T-helper 17 cell (primary cell): Measurements from ENCODE around the gene RNASEH2A. TPM values are rescaled to one million over a fixed set of nuclear protein-coding genes. Genes with fewer than 3 reads are reported as not detected.
"Not testable (repeated sequence)": the region's sequence is repeated elsewhere in the genome, so short reads cannot be mapped to it uniquely, and the experiment has no call there.

Experiments
- ATAC-seq: fragments of 150-1000 bp; cut with Tn5 transposase; 2 replicates; pipeline ENCODE4 v1.10.0; 2021; ENCODE audit warnings: mild to moderate bottlenecking, moderate library complexity
- DNase-seq, 3 donors: peaks; one replicate each; pipeline versions ENCODE4 v3.0.0 to v3.0.0-alpha.2; 2020 to 2021
- H3K9me3 ChIP-seq: one replicate; pipeline ENCODE4 v1.7.0; 2013; ENCODE audit warnings: low read length, mild to moderate bottlenecking; ENCODE audit not compliant: control insufficient read depth, poor library complexity, severe bottlenecking
- H3K27ac Mint-ChIP-seq: one replicate; pipeline ENCODE4 v1.8.0; 2022; ENCODE audit warnings: mild to moderate bottlenecking, moderate library complexity, mixed read lengths
- H3K27me3 Mint-ChIP-seq: one replicate; pipeline ENCODE4 v1.8.0; 2022; ENCODE audit warnings: mixed read lengths
- H3K36me3 Mint-ChIP-seq: one replicate; pipeline ENCODE4 v1.8.0; 2022; ENCODE audit warnings: low read depth, mixed read lengths
- H3K4me1 Mint-ChIP-seq: one replicate; pipeline ENCODE4 v1.8.0; 2022; ENCODE audit warnings: mild to moderate bottlenecking, mixed read lengths
- H3K4me3 Mint-ChIP-seq: one replicate; pipeline ENCODE4 v1.8.0; 2022; ENCODE audit warnings: mild to moderate bottlenecking, moderate library complexity, mixed read lengths
- total RNA-seq, 4 donors: library from RNA in 2 of 4; stranded (reverse) in 2 of 4; gene quantifications; one replicate each; pipeline ENCODE4 v1.2.3 and lab custom pipeline; 2022 to 2026

The RNASEH2A gene
- total RNA-seq, 2 donors from 2014 or later: 3.1 to 5.7 TPM

DNA sequence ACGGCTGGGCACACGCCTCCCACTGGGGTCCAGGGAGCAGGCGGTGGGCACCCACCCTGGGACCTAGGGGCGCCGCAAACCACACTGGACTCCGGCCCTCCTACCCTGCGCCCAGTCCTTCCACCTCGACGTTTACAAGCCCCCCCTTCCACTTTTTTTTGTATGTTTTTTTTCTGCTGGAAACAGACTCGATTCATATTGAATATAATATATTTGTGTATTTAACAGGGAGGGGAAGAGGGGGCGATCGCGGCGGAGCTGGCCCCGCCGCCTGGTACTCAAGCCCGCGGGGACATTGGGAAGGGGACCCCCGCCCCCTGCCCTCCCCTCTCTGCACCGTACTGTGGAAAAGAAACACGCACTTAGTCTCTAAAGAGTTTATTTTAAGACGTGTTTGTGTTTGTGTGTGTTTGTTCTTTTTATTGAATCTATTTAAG, 13.5 kb upstream of the RNASEH2A start:
- H3K27ac Mint-ChIP-seq: peak overlapping the region; percentile 99
- H3K9me3 ChIP-seq: no peaks in the 10 kb centered on the region
- H3K4me1 Mint-ChIP-seq: peaks cover 42% of the 10 kb centered on the region
- no peak for ATAC-seq
- peaks cover 5% of the 10 kb centered on the region for H3K36me3 Mint-ChIP-seq
- H3K27me3 Mint-ChIP-seq: no peaks in the 10 kb centered on the region
- peak in 1 of 3 donors; percentile 31 for DNase-seq
- H3K4me3 Mint-ChIP-seq: peak overlapping the region; percentile 98

DNA sequence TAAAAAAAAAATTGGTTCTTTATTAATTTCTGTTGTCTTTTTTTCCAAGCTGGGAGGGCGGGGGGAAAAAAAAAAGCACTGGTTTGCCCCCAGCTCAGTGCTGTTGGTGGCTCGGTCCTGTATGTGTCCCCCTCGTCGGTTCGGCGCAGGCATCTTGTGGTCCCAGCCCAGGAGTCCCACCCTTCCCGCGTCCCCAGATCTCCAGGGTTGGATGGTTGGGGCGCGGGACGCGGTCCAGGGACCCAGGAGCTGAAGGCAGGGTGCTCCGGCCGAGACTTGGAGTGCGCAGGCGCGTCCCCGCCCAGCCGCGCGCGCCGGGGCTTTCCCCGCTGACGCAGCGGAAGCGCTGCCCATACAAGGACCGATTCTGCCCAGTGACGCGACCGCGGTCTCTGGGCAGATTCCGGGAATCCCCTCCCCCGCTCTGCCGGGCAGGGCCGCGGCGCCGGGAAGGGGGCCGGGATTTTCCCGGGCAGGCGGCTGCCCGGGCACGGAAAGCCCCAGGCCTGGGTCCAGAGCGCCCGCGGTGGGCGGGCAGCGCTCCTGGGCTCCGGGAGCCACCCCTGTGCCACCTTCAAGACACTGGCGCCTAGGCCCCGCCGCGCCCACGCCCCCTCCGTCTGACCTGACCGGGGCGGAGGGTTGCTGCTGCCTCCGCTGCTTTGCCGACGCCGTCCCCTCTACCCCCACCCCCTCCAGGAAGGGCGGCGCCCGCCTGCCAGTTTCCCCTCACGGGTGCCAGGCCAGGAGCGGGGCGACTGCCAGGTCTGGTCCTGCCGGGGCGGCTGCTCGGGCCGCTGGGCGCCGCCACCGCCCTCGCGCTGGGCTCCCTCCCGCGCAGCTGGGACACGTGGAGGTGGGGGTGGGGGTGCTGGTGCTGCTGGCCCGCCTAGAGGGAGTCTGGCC, 12.8 kb upstream of the RNASEH2A start:
- Mint-ChIP-seq H3K4me1 (peaks cover 40% of the 10 kb centered on the region), H3K27me3 (no peaks in the 10 kb centered on the region), H3K27ac (peak overlapping the region; percentile 99), H3K4me3 (peak overlapping the region; percentile 98), H3K36me3 (peaks cover 5% of the 10 kb centered on the region)
- DNase-seq (peak; percentile 94 to 96 (median 96)), ATAC-seq (peak; percentile 54)
- no peaks in the 10 kb centered on the region for H3K9me3 ChIP-seq

DNA sequence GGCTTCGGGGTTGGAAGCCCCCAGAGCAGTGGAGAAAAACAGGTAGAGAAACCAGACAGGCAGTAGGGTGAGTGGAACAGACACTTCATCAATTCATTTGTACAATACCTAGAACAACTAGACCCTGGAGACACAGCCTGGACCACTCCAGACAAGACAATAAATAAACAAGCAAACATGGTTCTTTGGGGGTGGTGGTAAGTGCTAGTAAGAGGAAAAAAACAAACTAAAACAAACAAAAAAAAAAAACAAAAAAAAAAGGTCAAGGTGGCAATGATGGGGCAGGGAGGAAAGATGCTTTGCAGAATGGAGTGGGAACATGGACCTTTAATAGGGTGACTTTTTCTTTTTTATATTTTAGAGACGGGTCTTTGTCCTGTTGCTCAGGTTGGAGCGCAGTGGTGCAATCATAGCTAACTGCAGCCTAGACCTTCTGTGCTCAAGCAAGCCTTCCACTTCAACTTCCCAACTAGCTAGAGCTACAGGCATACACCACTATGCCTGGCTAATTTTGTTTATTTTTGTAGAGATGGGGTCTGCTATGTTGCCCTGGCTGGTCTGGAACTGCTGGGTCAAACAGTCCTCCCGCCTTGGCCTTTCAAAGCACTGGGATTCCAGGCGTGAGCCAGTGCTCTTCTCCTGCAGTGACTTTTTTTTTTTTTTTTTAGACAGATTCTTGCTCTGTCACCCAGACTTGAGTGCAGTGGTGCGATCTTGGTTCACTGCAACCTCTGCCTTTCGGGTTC, 12.0 kb upstream of the RNASEH2A start:
- Mint-ChIP-seq H3K4me1 (peaks cover 35% of the 10 kb centered on the region), H3K4me3 (peak overlapping the region; percentile 98), H3K27ac (peak overlapping the region; percentile 99), H3K27me3 (no peaks in the 10 kb centered on the region), H3K36me3 (peaks cover 5% of the 10 kb centered on the region)
- DNase-seq (no peak), ATAC-seq (no peak)
- H3K9me3 ChIP-seq: no peaks in the 10 kb centered on the region

DNA sequence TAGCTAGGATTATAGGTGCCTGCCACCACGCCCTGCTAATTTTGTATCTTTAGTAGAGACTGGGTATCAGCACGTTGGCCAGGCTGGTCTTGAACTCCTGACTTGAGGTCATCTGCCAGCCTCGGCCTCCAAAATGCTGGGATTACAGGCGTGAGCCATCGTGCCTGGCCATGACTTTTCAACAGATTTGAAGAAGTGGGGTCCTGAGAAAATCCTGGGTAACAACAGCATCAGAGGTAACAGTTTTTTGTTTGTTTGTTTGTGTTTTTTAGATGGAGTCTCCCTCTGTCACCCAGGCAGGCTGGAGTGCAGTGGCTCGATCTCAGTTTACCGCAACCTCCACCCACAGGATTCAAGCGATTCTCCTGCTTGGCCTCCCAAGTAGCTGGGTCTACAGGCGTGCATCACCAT, 11.4 kb upstream of the RNASEH2A start:
- Mint-ChIP-seq H3K27me3 (no peaks in the 10 kb centered on the region), H3K27ac (peak overlapping the region; percentile 99), H3K4me1 (peaks cover 34% of the 10 kb centered on the region), H3K4me3 (peak overlapping the region; percentile 98), H3K36me3 (peaks cover 5% of the 10 kb centered on the region)
- no peak for ATAC-seq
- no peaks in the 10 kb centered on the region for H3K9me3 ChIP-seq
- no peak for DNase-seq

DNA sequence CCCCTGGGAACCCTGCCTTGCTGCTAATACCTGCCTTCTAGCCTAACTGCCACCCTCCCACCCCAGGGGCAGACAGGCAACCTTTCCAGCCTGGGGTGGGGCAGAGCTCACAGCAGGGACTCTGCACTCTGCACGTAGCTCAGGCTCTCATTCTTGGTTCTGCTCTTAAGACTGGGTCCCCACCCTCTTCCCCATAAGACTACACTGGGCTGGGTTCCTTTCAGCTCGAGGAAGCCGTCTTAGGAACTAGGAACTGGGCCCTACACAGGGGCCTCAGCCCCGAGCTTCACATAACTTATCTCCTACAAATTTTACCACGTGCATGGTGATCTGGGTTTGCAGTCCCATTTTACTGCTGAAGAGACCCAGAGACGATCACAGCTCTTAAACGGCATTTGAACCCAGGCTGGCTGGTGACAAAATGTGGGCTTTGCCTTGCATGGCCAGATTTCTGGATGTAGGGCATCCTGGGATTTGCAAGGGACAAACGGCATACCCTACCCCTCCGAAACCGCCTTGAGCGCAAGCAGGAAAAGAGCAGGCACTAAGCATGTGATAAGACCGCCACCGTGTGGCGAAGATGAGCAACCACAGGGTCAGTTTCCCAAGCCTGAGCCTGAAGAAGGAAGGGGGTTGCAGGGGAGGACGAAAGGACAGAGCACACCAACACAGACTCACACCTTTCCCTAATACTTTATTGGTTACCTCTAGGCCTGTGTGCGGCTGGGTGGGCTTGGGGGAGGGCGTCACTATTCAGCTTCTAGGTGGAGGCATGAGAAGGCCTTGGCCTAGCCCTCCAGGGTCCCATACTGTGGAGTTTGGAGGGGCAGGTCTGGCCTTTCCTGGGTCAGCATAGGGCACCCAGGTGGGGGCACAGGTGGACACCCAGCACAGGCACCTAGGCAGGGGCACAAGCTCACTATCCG, 10.0 kb upstream of the RNASEH2A start:
- Mint-ChIP-seq H3K27ac (peak overlapping the region; percentile 99), H3K36me3 (peaks cover 5% of the 10 kb centered on the region), H3K27me3 (no peaks in the 10 kb centered on the region), H3K4me3 (peak overlapping the region; percentile 86), H3K4me1 (peaks cover 28% of the 10 kb centered on the region)
- H3K9me3 ChIP-seq: no peaks in the 10 kb centered on the region
- DNase-seq (peak; percentile 57 to 65 (median 60)), ATAC-seq (no peak)

DNA sequence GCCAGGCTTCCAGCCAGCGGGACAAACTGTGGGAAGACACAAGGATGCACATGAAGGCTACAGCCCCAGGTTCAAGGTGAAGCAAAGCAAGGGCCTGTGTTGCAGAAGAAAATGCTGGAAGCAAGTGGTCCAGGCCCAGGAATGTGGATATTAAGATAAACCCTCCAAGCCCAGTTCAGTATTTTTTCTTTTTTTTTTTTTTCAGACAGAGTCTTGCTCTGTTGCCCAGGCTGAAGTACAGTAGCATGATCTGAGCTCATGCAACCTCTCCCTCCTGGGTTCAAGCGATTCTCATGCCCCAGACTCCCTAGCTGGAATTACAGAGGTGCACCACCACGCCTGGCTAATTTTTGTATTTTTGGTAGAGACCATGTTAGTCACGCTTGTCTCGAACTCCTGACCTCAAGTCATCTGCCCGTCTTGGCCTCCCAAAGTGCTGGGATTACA, 9.2 kb upstream of the RNASEH2A start:
- H3K4me1 Mint-ChIP-seq: peaks cover 30% of the 10 kb centered on the region
- H3K36me3 Mint-ChIP-seq: peaks cover 5% of the 10 kb centered on the region
- no peaks in the 10 kb centered on the region for H3K27me3 Mint-ChIP-seq
- H3K9me3 ChIP-seq: no peaks in the 10 kb centered on the region
- H3K4me3 Mint-ChIP-seq: peak overlapping the region; percentile 36
- no peak for DNase-seq
- ATAC-seq: no peak
- peak overlapping the region; percentile 99 for H3K27ac Mint-ChIP-seq

DNA sequence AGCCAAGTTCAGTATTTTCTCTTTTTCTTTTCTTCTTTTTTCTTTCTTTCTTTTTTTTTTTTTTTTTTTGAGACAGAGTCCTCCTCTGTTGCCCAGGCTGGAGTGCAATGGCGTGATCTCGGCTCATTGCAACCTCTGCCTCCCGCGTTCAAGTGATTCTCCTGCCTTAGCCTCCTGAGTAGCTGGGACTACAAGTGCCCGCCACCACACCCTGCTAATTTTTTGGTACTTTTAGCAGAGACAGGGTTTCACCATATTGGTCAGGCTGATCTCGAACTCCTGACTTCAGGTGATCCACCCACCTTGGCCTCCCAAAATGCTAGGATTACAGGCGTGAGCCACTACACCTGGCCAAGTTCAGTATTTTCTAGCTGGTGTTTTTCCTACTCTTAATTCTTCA, 8.8 kb upstream of the RNASEH2A start:
- not testable (repeated sequence) for DNase-seq, H3K27ac Mint-ChIP-seq, H3K9me3 ChIP-seq, H3K36me3 Mint-ChIP-seq, H3K27me3 Mint-ChIP-seq, ATAC-seq
- Mint-ChIP-seq H3K4me1 (peaks cover 34% of the 10 kb centered on the region), H3K4me3 (peak overlapping the region; percentile 36)

- H3K4me1 Mint-ChIP-seq: peaks cover 24% of the 10 kb centered on the region
- peaks cover 2% of the 10 kb centered on the region for H3K36me3 Mint-ChIP-seq
- H3K27me3 Mint-ChIP-seq: no peaks in the 10 kb centered on the region
- ATAC-seq (no peak), DNase-seq (no peak)
- no peak overlapping the region for H3K27ac Mint-ChIP-seq
- no peaks in the 10 kb centered on the region for H3K9me3 ChIP-seq
- peak overlapping the region; percentile 90 for H3K4me3 Mint-ChIP-seq
Measured at GRCh38 chr19:12799742-12800465, 6.5 kb upstream of the RNASEH2A start.

DNA sequence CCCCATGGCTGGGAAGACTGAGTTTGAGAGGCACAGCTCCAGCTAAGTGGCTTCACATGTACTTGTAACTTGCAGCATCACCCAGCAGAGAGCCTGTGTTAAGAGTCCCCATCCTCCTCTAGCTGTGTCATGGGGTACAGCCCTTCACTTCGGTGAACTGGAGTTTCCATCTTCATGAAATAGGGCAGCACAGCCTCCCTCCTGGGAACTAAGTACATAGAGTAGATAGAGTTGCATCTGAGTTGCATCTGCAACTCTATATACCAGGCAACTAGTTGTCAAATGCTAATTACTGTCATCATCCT, 6.0 kb upstream of the RNASEH2A start:
- DNase-seq (no peak), ATAC-seq (no peak)
- H3K9me3 ChIP-seq: no peaks in the 10 kb centered on the region
- peaks cover 24% of the 10 kb centered on the region for H3K4me1 Mint-ChIP-seq
- peak overlapping the region; percentile 61 for H3K27ac Mint-ChIP-seq
- H3K27me3 Mint-ChIP-seq: no peaks in the 10 kb centered on the region
- H3K4me3 Mint-ChIP-seq: peak overlapping the region; percentile 90
- peaks cover 2% of the 10 kb centered on the region for H3K36me3 Mint-ChIP-seq

DNA sequence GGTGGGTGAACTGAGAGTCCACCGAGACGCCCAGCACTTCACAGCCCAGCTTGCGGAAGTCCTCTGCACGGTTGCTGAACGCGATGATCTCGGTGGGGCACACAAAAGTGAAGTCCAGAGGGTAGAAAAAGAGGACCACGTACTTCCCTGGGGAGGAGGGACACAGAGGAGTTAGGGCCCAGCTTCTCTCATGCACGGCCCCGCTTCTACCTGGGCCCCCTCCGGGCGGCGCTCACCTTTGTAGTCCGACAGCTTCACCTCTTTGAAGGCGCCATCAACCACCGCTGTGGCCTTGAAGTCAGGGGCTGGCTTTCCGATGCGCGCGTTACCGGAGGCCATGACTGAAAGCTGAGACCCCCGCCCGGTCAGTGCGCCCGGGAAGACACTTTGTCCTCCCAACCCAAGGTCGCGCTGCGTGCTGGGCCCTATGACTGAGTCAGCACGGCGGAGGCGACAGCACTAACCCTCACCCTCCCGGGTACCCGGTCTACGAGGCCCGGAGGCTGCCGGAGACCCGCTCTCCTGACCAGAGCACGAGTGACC, 5.4 kb upstream of the RNASEH2A start:
- H3K27me3 Mint-ChIP-seq: no peaks in the 10 kb centered on the region
- peaks cover 2% of the 10 kb centered on the region for H3K36me3 Mint-ChIP-seq
- DNase-seq (no peak), ATAC-seq (peak; percentile 3)
- H3K4me3 Mint-ChIP-seq: peak overlapping the region; percentile 90
- H3K4me1 Mint-ChIP-seq: peaks cover 22% of the 10 kb centered on the region
- H3K9me3 ChIP-seq: no peaks in the 10 kb centered on the region
- peak overlapping the region; percentile 61 for H3K27ac Mint-ChIP-seq

DNA sequence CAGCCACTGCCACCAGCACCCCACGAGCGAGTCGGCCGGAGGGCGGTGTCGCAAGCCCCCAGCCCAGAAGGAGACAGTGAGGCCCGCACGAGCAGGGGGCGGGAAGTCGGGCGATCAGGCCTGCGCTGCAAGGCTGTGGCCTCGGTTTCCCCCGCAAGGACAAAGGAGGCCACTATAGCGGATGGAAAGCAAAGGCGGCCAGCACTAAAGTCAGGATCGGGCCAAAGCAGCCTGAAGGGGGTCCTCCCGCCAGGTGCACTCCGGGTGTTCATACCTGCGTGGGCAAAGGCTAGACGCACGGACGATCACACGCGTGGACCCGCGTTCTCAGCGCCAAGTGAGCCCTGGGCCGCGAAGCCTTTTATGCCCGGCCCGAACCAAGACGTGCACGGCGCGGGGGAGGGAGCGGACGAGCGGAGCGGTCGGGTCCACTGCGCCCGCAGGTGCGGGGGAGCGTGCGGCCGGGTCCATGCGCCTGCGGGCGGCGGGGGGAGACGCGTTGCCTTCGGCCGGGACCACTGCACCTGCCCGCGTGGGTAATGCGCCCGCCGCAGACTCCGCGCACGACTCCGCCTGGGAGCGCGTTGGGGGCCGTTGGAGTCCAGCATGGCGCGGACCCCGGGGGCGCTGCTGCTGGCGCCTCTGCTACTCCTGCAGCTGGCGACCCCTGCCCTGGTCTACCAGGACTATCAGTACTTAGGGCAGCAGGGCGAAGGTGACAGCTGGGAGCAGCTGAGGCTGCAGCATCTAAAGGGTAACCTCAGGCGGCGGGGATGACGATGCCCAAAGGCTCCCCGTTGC, 4.7 kb upstream of the RNASEH2A start, which contains the start of the genes PRDX2 and THSD8:
PRDX2 (minus strand) TSS at position 335 of the 801 bp plus-strand sequence. CDS start 539 bp downstream, outside the sequence.
THSD8 (plus strand) TSS at position 604 of the 801 bp plus-strand sequence; CDS start at position 607, 3 bp downstream.
- DNase-seq: peak; percentile 51 to 69 (median 55)
- H3K27me3 Mint-ChIP-seq: no peaks in the 10 kb centered on the region
- peak within 1 kb of the TSS; percentile 74 for H3K27ac Mint-ChIP-seq
- ATAC-seq: peak; percentile 73
- peaks cover 2% of the 10 kb centered on the region for H3K36me3 Mint-ChIP-seq
- H3K4me3 Mint-ChIP-seq: peak within 1 kb of the TSS; percentile 90
- H3K9me3 ChIP-seq: no peaks in the 10 kb centered on the region
- peaks cover 22% of the 10 kb centered on the region for H3K4me1 Mint-ChIP-seq
